Measurements from ENCODE around the gene SHKBP1.
"Not testable (repeated sequence)": the region's sequence is repeated elsewhere in the genome, so short reads cannot be mapped to it uniquely, and the experiment has no call there.

Gene SHKBP1

GRCh38 chr19:40530091-40530901, 46.4 kb upstream of the SHKBP1 start:
- POLR2A ChIA-PET, result no interaction called here
- CTCF ChIA-PET, result interaction anchor here (0.6 to 1.2 kb wide), 3 partner anchors 11 to 252 kb away, joined by 3 to 4 read pairs (median 4); no protein-coding TSS in a partner anchor
- peak; percentile 74 for DNase-seq (ENCODE audit: extremely low spot score)
- peak; percentile 44; the same call in 1 of the 2 replicates for TF ChIP-seq FOXM1 (IDR thresholded peaks at IDR 0.05; ENCODE audit: borderline replicate concordance)
- no peak for TF ChIP-seq PKNOX1 (IDR thresholded peaks at IDR 0.05)

- DNase-seq (ENCODE audit: extremely low spot score), result no peak
- ChIA-PET POLR2A (interaction anchor here (1.4 kb wide), 1 partner anchor 69 kb away, joined by 3 read pairs; no protein-coding TSS in a partner anchor), CTCF (interaction anchor here (0.8 kb wide), 1 partner anchor 15 kb away, joined by 4 read pairs; no protein-coding TSS in a partner anchor)
- no peak for TF ChIP-seq ZNF384 (IDR thresholded peaks at IDR 0.05)
- TF ChIP-seq PKNOX1 (IDR thresholded peaks at IDR 0.05), result no peak
Observed at GRCh38 chr19:40533508-40533907, 43.2 kb upstream of the SHKBP1 start.

GRCh38 chr19:40534148-40534547, 42.5 kb upstream of the SHKBP1 start:
- POLR2A ChIA-PET, result interaction anchor here (1.4 kb wide), 1 partner anchor 69 kb away, joined by 3 read pairs; no protein-coding TSS in a partner anchor
- no peak for TF ChIP-seq PKNOX1 (IDR thresholded peaks at IDR 0.05)
- no peak for TF ChIP-seq LEF1 (IDR thresholded peaks at IDR 0.05; ENCODE audit: borderline replicate concordance)
- no peak for TF ChIP-seq ELF4 (IDR thresholded peaks at IDR 0.05)
- no peak for TF ChIP-seq FOXK2 (IDR thresholded peaks at IDR 0.05)
- TF ChIP-seq L3MBTL2 (conservative IDR thresholded peaks at IDR 0.05), result no peak
- TF ChIP-seq FOXA1 (IDR thresholded peaks at IDR 0.05), result no peak
- CTCF ChIA-PET, result no interaction called here
- no peak for DNase-seq (ENCODE audit: extremely low spot score)

- TF ChIP-seq FOXA1 (IDR thresholded peaks at IDR 0.05) (no peak), FOXM1 (IDR thresholded peaks at IDR 0.05; ENCODE audit: borderline replicate concordance) (no peak), SP1 (IDR thresholded peaks at IDR 0.05) (no peak)
- ChIA-PET POLR2A (no interaction called here), CTCF (interaction anchor here (1.2 to 3.3 kb wide), 2 partner anchors 10 to 63 kb away, joined by 3 to 17 read pairs; partner anchors contain the start of gene LTBP4)
- DNase-seq (ENCODE audit: extremely low spot score), result no peak
Observed at GRCh38 chr19:40539070-40539469, 37.6 kb upstream of the SHKBP1 start.

- TF ChIP-seq HDGF (IDR thresholded peaks at IDR 0.05; ENCODE audit: borderline replicate concordance) (no peak), L3MBTL2 (conservative IDR thresholded peaks at IDR 0.05) (no peak), CTBP1 (IDR thresholded peaks at IDR 0.05; ENCODE audit: borderline replicate concordance) (no peak), NFRKB (IDR thresholded peaks at IDR 0.05) (no peak), TARDBP (IDR thresholded peaks at IDR 0.05) (no peak), ELF4 (IDR thresholded peaks at IDR 0.05) (no peak), FOXK2 (IDR thresholded peaks at IDR 0.05) (no peak), ZNF384 (IDR thresholded peaks at IDR 0.05) (no peak), LEF1 (IDR thresholded peaks at IDR 0.05; ENCODE audit: borderline replicate concordance) (no peak), PKNOX1 (IDR thresholded peaks at IDR 0.05) (no peak), ARNT (IDR thresholded peaks at IDR 0.05) (no peak), FOXM1 (IDR thresholded peaks at IDR 0.05; ENCODE audit: borderline replicate concordance) (no peak), BHLHE40 (IDR thresholded peaks at IDR 0.05; ENCODE audit: borderline replicate concordance) (no peak), SUZ12 (IDR thresholded peaks at IDR 0.05) (no peak), SP1 (IDR thresholded peaks at IDR 0.05) (no peak), FOXA1 (IDR thresholded peaks at IDR 0.05) (no peak)
- POLR2A ChIA-PET, result interaction anchor here (0.7 kb wide), 1 partner anchor 61 kb away, joined by 3 read pairs; no protein-coding TSS in a partner anchor
- CTCF ChIA-PET, result interaction anchor here (1.1 to 3.3 kb wide), 4 partner anchors 10 to 92 kb away, joined by 3 to 17 read pairs (median 6); partner anchors contain the start of gene LTBP4
- no peak for DNase-seq (ENCODE audit: extremely low spot score)
Observed at GRCh38 chr19:40542202-40542859, 34.3 kb upstream of the SHKBP1 start.

- ChIA-PET CTCF (interaction anchor here (1.1 to 1.7 kb wide), 2 partner anchors 10 to 91 kb away, joined by 3 to 5 read pairs; no protein-coding TSS in a partner anchor), POLR2A (no interaction called here)
- TF ChIP-seq FOXM1 (IDR thresholded peaks at IDR 0.05; ENCODE audit: borderline replicate concordance), result no peak
- TF ChIP-seq HDGF (IDR thresholded peaks at IDR 0.05; ENCODE audit: borderline replicate concordance), result no peak
- TF ChIP-seq SP1 (IDR thresholded peaks at IDR 0.05), result no peak
- no peak for TF ChIP-seq NFRKB (IDR thresholded peaks at IDR 0.05)
- no peak for TF ChIP-seq LEF1 (IDR thresholded peaks at IDR 0.05; ENCODE audit: borderline replicate concordance)
- no peak for TF ChIP-seq TARDBP (IDR thresholded peaks at IDR 0.05)
- no peak for DNase-seq (ENCODE audit: extremely low spot score)
Observed at GRCh38 chr19:40543029-40543597, 33.6 kb upstream of the SHKBP1 start.

GRCh38 chr19:40546153-40546841, 30.4 kb upstream of the SHKBP1 start:
- CTCF ChIA-PET; POLR2A ChIA-PET; DNase-seq (ENCODE audit: extremely low spot score): not testable (repeated sequence)

- DNase-seq (ENCODE audit: extremely low spot score); POLR2A ChIA-PET; CTCF ChIA-PET: not testable (repeated sequence)
Observed at GRCh38 chr19:40547190-40547589, 29.5 kb upstream of the SHKBP1 start.

Measured in HEK293T (cell line).